Measurements from ENCODE around the gene RNF114. TPM values are rescaled to one million over a fixed set of nuclear protein-coding genes. Genes with fewer than 3 reads are reported as not detected.
A peak's percentile ranks its signal among the peaks of the same experiment; 100 is the strongest.

Gene RNF114
- polyA plus RNA-seq, 1 experiment = 69.6 TPM

DNA sequence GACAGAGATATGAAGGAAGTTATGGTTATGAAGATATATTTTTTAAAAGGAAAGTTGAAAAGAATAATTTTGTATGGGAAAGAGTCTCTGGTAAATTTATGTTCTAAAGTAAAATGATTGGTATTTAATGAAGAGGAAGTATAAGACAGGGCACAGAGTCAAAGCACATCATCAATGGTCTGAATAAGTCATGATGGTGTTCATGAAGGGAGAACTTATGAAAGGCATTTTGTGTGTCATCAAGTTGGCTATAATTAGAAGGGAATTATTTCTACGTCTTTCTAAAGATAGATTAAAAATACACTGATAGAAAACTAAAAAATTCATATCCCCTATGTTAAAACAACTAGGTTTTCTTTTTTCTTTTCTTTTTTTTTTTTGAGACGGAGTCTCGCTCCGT lies 25.2 kb downstream of the RNF114 start:
- CTCF ChIA-PET = no interaction called here
- no peak overlapping the region for H3K4me3 ChIP-seq (ENCODE audit: low read depth, low read length)

DNA sequence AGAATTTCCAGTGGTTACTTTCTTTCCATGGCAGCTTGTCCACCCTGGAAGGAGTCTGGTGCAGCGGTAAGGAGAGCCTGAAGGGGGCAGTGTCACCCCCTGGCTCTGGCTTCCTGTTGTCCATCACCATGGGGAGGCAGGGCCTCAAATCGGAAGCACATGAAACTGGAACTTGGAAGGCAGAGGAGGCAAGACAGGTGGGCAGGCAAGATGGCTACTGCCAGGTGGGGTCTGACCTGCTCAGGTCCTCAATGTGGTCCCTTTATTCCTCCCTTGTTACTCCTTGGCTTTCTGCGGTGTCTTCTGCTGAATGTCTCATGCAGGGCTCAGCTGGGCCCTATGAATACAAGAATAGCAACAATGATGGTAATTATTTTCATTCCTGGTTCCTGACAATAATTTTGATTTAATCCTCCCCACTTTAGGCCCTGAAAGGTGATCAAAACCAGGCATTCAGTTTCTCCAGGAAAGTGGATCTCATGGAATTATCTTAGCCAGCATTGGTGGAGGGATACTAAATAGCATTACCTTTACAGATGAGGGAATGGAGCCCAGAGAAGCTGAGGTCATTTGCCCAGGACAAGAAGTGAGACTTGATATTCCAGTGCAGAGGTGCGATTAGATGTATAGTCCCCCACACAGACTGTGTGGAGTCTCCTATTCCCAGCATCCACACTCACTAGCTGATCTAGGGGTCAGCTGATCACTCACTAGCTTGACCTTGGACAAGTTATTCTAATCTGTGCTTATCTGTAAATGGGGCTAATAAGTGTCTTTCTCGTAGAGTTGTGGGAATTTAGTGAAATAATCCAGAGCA lies 29.0 kb downstream of the RNF114 start:
- no peak for DNase-seq (ENCODE audit: low read depth, low spot score)
- no peak overlapping the region for H3K4me3 ChIP-seq (ENCODE audit: low read depth, low read length)
- POLR2A ChIA-PET = no interaction called here
- no peaks in the 10 kb centered on the region for H3K9me3 ChIP-seq (ENCODE audit: control insufficient read depth, insufficient read depth, low read length)
- TF ChIP-seq, protein P1, sequence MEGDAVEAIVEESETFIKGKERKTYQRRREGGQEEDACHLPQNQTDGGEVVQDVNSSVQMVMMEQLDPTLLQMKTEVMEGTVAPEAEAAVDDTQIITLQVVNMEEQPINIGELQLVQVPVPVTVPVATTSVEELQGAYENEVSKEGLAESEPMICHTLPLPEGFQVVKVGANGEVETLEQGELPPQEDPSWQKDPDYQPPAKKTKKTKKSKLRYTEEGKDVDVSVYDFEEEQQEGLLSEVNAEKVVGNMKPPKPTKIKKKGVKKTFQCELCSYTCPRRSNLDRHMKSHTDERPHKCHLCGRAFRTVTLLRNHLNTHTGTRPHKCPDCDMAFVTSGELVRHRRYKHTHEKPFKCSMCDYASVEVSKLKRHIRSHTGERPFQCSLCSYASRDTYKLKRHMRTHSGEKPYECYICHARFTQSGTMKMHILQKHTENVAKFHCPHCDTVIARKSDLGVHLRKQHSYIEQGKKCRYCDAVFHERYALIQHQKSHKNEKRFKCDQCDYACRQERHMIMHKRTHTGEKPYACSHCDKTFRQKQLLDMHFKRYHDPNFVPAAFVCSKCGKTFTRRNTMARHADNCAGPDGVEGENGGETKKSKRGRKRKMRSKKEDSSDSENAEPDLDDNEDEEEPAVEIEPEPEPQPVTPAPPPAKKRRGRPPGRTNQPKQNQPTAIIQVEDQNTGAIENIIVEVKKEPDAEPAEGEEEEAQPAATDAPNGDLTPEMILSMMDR (IDR thresholded peaks at IDR 0.05; ENCODE audit: low read depth, low read length) = peak; percentile 58
- H3K27ac ChIP-seq (ENCODE audit: low read depth, low read length) = no peak overlapping the region
- H3K27me3 ChIP-seq (ENCODE audit: control insufficient read depth, insufficient read depth, low read length) = no peaks in the 10 kb centered on the region
- CTCF ChIA-PET = interaction anchor here (0.5 to 3.9 kb wide), 10 partner anchors 11 to 189 kb away, joined by 3 to 34 read pairs (median 4); no protein-coding TSS in a partner anchor

More for the DNA sequence above, 25.2 kb downstream of the RNF114 start:
- POLR2A ChIA-PET = interaction anchor here (0.7 kb wide), 1 partner anchor 1371 kb away, joined by 5 read pairs; no protein-coding TSS in a partner anchor
- no peaks in the 10 kb centered on the region for H3K27me3 ChIP-seq (ENCODE audit: control insufficient read depth, insufficient read depth, low read length)
- TF ChIP-seq, protein P1 (IDR thresholded peaks at IDR 0.05; ENCODE audit: low read depth, low read length) = no peak
- no peaks in the 10 kb centered on the region; the same call in 1 of the 2 replicates for H3K9me3 ChIP-seq (ENCODE audit: control insufficient read depth, insufficient read depth, low read length)
- DNase-seq (ENCODE audit: low read depth, low spot score) = no peak
- no peak overlapping the region for H3K27ac ChIP-seq (ENCODE audit: low read depth, low read length)

GRCh38 chr20:49965781-49966305 lies 29.6 kb downstream of the RNF114 start:
- no peak overlapping the region for H3K27ac ChIP-seq (ENCODE audit: low read depth, low read length)
- no peaks in the 10 kb centered on the region for H3K27me3 ChIP-seq (ENCODE audit: control insufficient read depth, insufficient read depth, low read length)
- no peak overlapping the region for H3K4me3 ChIP-seq (ENCODE audit: low read depth, low read length)
- ChIA-PET CTCF (interaction anchor here (1.1 to 3.9 kb wide), 5 partner anchors 13 to 188 kb away, joined by 3 to 34 read pairs (median 5); no protein-coding TSS in a partner anchor), POLR2A (no interaction called here)
- no peaks in the 10 kb centered on the region for H3K9me3 ChIP-seq (ENCODE audit: control insufficient read depth, insufficient read depth, low read length)
- no peak for DNase-seq (ENCODE audit: low read depth, low spot score)
- TF ChIP-seq, protein P1 (IDR thresholded peaks at IDR 0.05; ENCODE audit: low read depth, low read length) = no peak

DNA sequence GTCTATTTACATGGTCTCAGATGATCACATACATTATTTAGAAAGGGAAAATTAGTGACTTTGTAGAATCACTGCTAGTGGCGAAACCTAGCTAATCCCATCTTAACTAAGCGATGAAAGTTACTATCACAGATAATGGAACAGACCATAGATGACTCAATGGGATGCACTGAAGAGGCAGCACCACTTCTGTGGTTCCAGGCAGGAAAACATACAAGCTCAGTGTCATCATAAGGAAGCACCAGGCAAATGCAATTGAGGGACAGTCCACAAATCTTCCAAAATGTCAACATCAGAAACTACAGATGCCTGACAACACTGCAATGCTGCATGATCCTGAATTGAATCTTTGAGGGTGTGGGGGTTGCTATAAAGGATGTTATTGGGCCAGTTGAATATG lies 30.7 kb downstream of the RNF114 start:
- H3K27me3 ChIP-seq (ENCODE audit: control insufficient read depth, insufficient read depth, low read length) = no peaks in the 10 kb centered on the region
- H3K4me3 ChIP-seq (ENCODE audit: low read depth, low read length) = no peak overlapping the region
- no peaks in the 10 kb centered on the region for H3K9me3 ChIP-seq (ENCODE audit: control insufficient read depth, insufficient read depth, low read length)
- H3K27ac ChIP-seq (ENCODE audit: low read depth, low read length) = no peak overlapping the region
- CTCF ChIA-PET = interaction anchor here (3.2 to 3.9 kb wide), 2 partner anchors 12 to 104 kb away, joined by 23 to 34 read pairs; no protein-coding TSS in a partner anchor
- POLR2A ChIA-PET = no interaction called here
- no peak for DNase-seq (ENCODE audit: low read depth, low spot score)
- TF ChIP-seq, protein P1 (IDR thresholded peaks at IDR 0.05; ENCODE audit: low read depth, low read length) = no peak

- CTCF ChIA-PET = interaction anchor here (2.5 kb wide), 1 partner anchor 10 kb away, joined by 26 read pairs; no protein-coding TSS in a partner anchor
- Histone ChIP-seq H3K4me3 (ENCODE audit: low read depth, low read length) (no peak overlapping the region), H3K27ac (ENCODE audit: low read depth, low read length) (no peak overlapping the region), H3K27me3 (ENCODE audit: control insufficient read depth, insufficient read depth, low read length) (no peaks in the 10 kb centered on the region), H3K9me3 (ENCODE audit: control insufficient read depth, insufficient read depth, low read length) (no peaks in the 10 kb centered on the region)
- POLR2A ChIA-PET = no interaction called here
- TF ChIP-seq, protein P1 (IDR thresholded peaks at IDR 0.05; ENCODE audit: low read depth, low read length) = no peak
- DNase-seq (ENCODE audit: low read depth, low spot score) = no peak
These were observed 33.0 kb downstream of the RNF114 start for GRCh38 chr20:49969234-49969633.
